Keratinocyte (primary cell): ENCODE measurements around the gene PAXIP1.

ENCODE experiments used
- EZH2 ChIP-seq: IDR thresholded peaks from one replicate; pipeline ENCODE4 v1.6.1; 2012; ENCODE audit warnings: inconsistent platforms, mild to moderate bottlenecking, low read length, moderate library complexity
- TF ChIP-seq, protein P1 (sequence below), 3 experiments: IDR thresholded peaks in 1 of 3; conservative IDR thresholded peaks in 1 of 3; optimal IDR thresholded peaks in 1 of 3; 2 replicates in 2 of 3; 3 replicates in 1 of 3; pipeline versions ENCODE3 to v1.5.1; 2011; ENCODE audit warnings: low read length in 3 of 3, mild to moderate bottlenecking in 3 of 3, moderate library complexity in 2 of 3, control low read depth in 1 of 3, inconsistent platforms in 1 of 3; ENCODE audit not compliant: insufficient read depth in 2 of 3; ENCODE audit errors: extremely low read depth in 1 of 3

DNA sequence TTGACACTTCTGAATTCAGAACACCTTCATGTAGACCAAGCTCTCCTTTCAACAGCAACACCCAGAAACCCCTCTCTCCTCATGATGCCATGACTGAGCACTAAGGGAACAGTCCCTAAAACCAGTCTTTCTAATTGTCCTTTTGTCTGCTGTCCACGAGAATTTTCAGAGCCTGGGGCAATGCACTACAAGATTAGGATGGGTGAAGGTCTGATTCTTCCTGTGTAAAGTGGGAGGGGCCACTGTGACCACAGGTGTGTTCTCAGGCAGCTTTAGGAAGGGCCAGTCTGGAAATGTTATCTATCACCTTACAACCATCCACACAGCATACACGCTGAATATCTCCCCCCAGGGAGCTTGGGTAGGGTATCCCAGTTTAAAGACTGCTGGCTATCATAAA lies 7.9 kb downstream of the PAXIP1 start:
- TF ChIP-seq, protein P1, sequence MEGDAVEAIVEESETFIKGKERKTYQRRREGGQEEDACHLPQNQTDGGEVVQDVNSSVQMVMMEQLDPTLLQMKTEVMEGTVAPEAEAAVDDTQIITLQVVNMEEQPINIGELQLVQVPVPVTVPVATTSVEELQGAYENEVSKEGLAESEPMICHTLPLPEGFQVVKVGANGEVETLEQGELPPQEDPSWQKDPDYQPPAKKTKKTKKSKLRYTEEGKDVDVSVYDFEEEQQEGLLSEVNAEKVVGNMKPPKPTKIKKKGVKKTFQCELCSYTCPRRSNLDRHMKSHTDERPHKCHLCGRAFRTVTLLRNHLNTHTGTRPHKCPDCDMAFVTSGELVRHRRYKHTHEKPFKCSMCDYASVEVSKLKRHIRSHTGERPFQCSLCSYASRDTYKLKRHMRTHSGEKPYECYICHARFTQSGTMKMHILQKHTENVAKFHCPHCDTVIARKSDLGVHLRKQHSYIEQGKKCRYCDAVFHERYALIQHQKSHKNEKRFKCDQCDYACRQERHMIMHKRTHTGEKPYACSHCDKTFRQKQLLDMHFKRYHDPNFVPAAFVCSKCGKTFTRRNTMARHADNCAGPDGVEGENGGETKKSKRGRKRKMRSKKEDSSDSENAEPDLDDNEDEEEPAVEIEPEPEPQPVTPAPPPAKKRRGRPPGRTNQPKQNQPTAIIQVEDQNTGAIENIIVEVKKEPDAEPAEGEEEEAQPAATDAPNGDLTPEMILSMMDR (optimal IDR thresholded peaks at IDR 0.05 in 1 of 3, IDR thresholded peaks at IDR 0.05 in 1 of 3, conservative IDR thresholded peaks at IDR 0.05 in 1 of 3; ENCODE audit: extremely low read depth in 1 of 3, insufficient read depth in 2 of 3, low read length in 3 of 3): no peak
- TF ChIP-seq EZH2: no peak
